Heart left ventricle (tissue), 16 donors: ENCODE data around the gene RNF130. TPM values are rescaled to one million over a fixed set of nuclear protein-coding genes. Genes with fewer than 3 reads are reported as not detected.

ENCODE experiments used
- ATAC-seq, 4 donors: fragments of 200-7000 bp; cut with Tn5 transposase; one replicate each; pipeline ENCODE4 v1.9.1; 2020 to 2022; ENCODE audit warnings: moderate library complexity in 4 of 4, mild to moderate bottlenecking in 3 of 4, moderate number of reproducible peaks in 1 of 4
- DNase-seq, 5 donors: peaks; one replicate each; pipeline ENCODE4 v3.0.0-alpha.2; 2020
- H3K27ac ChIP-seq, 12 donors: fragments of 200-600 bp; sonication (generic) in 4 of 12; one replicate each; pipeline versions ENCODE4 v1.5.0 to v1.8.0; 2016 to 2022; ENCODE audit warnings: mild to moderate bottlenecking in 2 of 12
- H3K27me3 ChIP-seq, 9 donors: fragments of 200-600 bp; sonication (generic) in 2 of 9; one replicate each; pipeline versions ENCODE4 v1.5.1 to v1.8.0; 2016 to 2022; ENCODE audit warnings: mild to moderate bottlenecking in 3 of 9
- H3K36me3 ChIP-seq, 9 donors: fragments of 200-600 bp; sonication (generic) in 2 of 9; one replicate each; pipeline versions ENCODE4 v1.5.0 to v1.8.0; 2018 to 2022; ENCODE audit warnings: mild to moderate bottlenecking in 2 of 9
- H3K4me1 ChIP-seq, 12 donors: fragments of 200-600 bp; sonication (generic) in 4 of 12; one replicate each; pipeline versions ENCODE4 v1.5.0 to v1.8.0; 2016 to 2022; ENCODE audit warnings: mild to moderate bottlenecking in 3 of 12
- H3K4me3 ChIP-seq, 12 donors: fragments of 200-600 bp; sonication (generic) in 4 of 12; one replicate each; pipeline versions ENCODE4 v1.5.0 to v1.8.0; 2017 to 2022; ENCODE audit warnings: mild to moderate bottlenecking in 9 of 12, moderate library complexity in 4 of 12
- H3K9me3 ChIP-seq, 12 donors: fragments of 200-600 bp; sonication (generic) in 4 of 12; one replicate each; pipeline versions ENCODE4 v1.5.0 to v1.8.0; 2016 to 2022; ENCODE audit warnings: mild to moderate bottlenecking in 1 of 12
- CTCF ChIP-seq, 12 donors: fragments of 200-600 bp; sonication (generic) in 4 of 12; IDR thresholded peaks; one replicate each; pipeline versions ENCODE4 v1.5.0 to v1.8.0; 2018 to 2022; ENCODE audit warnings: antibody characterized with exemption in 12 of 12, mild to moderate bottlenecking in 5 of 12
- POLR2A ChIP-seq, 2 donors: fragments of 450-650 bp; IDR thresholded peaks; one replicate each; pipeline ENCODE4 v1.6.1; 2017; ENCODE audit warnings: antibody characterized with exemption in 2 of 2, mild to moderate bottlenecking in 2 of 2, moderate library complexity in 2 of 2
- WGBS, 4 donors: extraction: QIAGEN DNeasy Blood & Tissue Kit in 2 of 4; methylation state at CpG; one replicate each; pipeline versions ENCODE4 v1.1.5 to v1.1.7; 2013 to 2018; 5-methylcytosine and 5-hydroxymethylcytosine counted together
- intact Hi-C, 10 donors: fragments of 100-400 bp; cut with DNase I; formaldehyde crosslinking; loops; one replicate each; pipeline versions ENCODE4 v1.11.1 to v1.14.2; 2022
- polyA plus RNA-seq, 2 donors: library from polyadenylated mRNA; stranded (reverse); fragments of 200-250 nt; gene quantifications; one replicate each; pipeline ENCODE4 v1.2.3, GENCODE V29; 2013
- total RNA-seq, 9 donors: library from RNA; depleted of rRNA in 2 of 9; stranded (reverse); fragments of >200 nt in 2 of 9; fragmentation: NEBNext Ultra II Directional in 3 of 9; extraction: Animal tissue kit (Norgen Biotek cat#: 25700) in 3 of 9; gene quantifications; one replicate each; pipeline versions ENCODE4 v1.1.0 to v1.2.4, GENCODE V29; 2016 to 2023
- donor health status: ischemic (EF 13 %, LVEDD 7.1; RV severe dilation, severe dysfunction).
- donor health status: healthy with polysubstance abuse.
- donor health status: DM: no; HTN: yes; CAD: no.
- donor health status: DM: no; HTN: no; CAD: no.
- donor health status: ischemic (EF 25% LVEDD 6.9; RV normal size, moderate dysfunction).
- donor health status: ischemic (EF 25% LVEDD 5.7; RV mildly dilated, moderate dysfunction).
- donor health status: healthy.
- donor health status: DM: yes; HTN: yes; CAD: no.
- donor health status: ischemic (EF 35%, LVEDD 5.7; RV mildly dilated, moderate dysfunction).
- donor health status: nonischemic (EF 11% LVEDD 7.7; RV severe dilation, severe dysfunction).
- donor health status: DM: yes; HTN: yes; CAD: no.
- donor health status: PGD.
- donor health status: ischemic (EF 29% LVEDD 5.4; RV normal size, mild dysfunction).
- donor health status: nonischemic (EF 23%, LVEDD 6.1; RV moderate dilation, normal function).

Gene RNF130
- total and polyA plus RNA-seq, 11 donors, result 26.3 to 76.2 (median 38.7) TPM

- Histone ChIP-seq H3K36me3 (peaks cover 0 to 70% (median 54%) of the 10 kb centered on the region in 9 donors), H3K27ac (no peak overlapping the region), H3K4me3 (no peak overlapping the region), H3K9me3 (no peaks in the 10 kb centered on the region), H3K4me1 (peaks cover 0 to 5% (median 0%) of the 10 kb centered on the region in 12 donors), H3K27me3 (no peaks in the 10 kb centered on the region)
- TF ChIP-seq POLR2A (IDR thresholded peaks at IDR 0.05) (no peak), CTCF (IDR thresholded peaks at IDR 0.05) (no peak)
- intact Hi-C loops, result no loop called here
- ATAC-seq (no peak), DNase-seq (no peak)
- WGBS, 4 donors, result 69 to 78% (median 75%) methylated on average over 4 of the region's 4 CpGs
Measured at GRCh38 chr5:179978792-179979191, 92.8 kb downstream of the RNF130 start.

GRCh38 chr5:179975713-179976134 lies 95.8 kb downstream of the RNF130 start:
- Histone ChIP-seq H3K4me3 (no peak overlapping the region), H3K36me3 (peaks cover 0 to 72% (median 54%) of the 10 kb centered on the region in 9 donors), H3K9me3 (no peaks in the 10 kb centered on the region), H3K4me1 (peaks cover 0 to 11% (median 0%) of the 10 kb centered on the region in 12 donors), H3K27ac (no peak overlapping the region), H3K27me3 (no peaks in the 10 kb centered on the region)
- TF ChIP-seq CTCF (IDR thresholded peaks at IDR 0.05) (no peak), POLR2A (IDR thresholded peaks at IDR 0.05) (no peak)
- no peak for ATAC-seq
- no peak for DNase-seq
- intact Hi-C loops, result no loop called here
- 92 to 97% (median 94%) methylated on average over 13 of the region's 13 CpGs for WGBS, 4 donors

GRCh38 chr5:179974946-179975712 lies 96.4 kb downstream of the RNF130 start:
- 83 to 89% (median 86%) methylated on average over 25 of the region's 25 CpGs for WGBS, 4 donors
- no peaks in the 10 kb centered on the region for H3K27me3 ChIP-seq
- no peak overlapping the region for H3K27ac ChIP-seq
- H3K9me3 ChIP-seq, result no peaks in the 10 kb centered on the region
- intact Hi-C loops, result no loop called here
- peak in 2 of 5 donors; percentile 29 to 30 for DNase-seq
- peaks cover 0 to 66% (median 50%) of the 10 kb centered on the region in 9 donors for H3K36me3 ChIP-seq
- ATAC-seq, result peak in 3 of 4 donors; percentile 66 to 72 (median 71)
- no peak overlapping the region for H3K4me3 ChIP-seq
- TF ChIP-seq CTCF (IDR thresholded peaks at IDR 0.05) (peak in 11 of 12 donors; percentile 11 to 46 (median 30)), POLR2A (IDR thresholded peaks at IDR 0.05) (no peak)
- H3K4me1 ChIP-seq, result peaks cover 0 to 17% (median 0%) of the 10 kb centered on the region in 12 donors

- Histone ChIP-seq H3K4me1 (peaks cover 0 to 23% (median 0%) of the 10 kb centered on the region in 12 donors), H3K9me3 (no peaks in the 10 kb centered on the region), H3K4me3 (no peak overlapping the region), H3K27ac (no peak overlapping the region), H3K36me3 (peaks cover 0 to 65% (median 50%) of the 10 kb centered on the region in 9 donors), H3K27me3 (no peaks in the 10 kb centered on the region)
- whole genome bisulfite sequencing, 4 donors, result 88 to 94% (median 91%) methylated on average over 37 of the region's 37 CpGs
- TF ChIP-seq CTCF (IDR thresholded peaks at IDR 0.05), result no peak
- no peak for TF ChIP-seq POLR2A (IDR thresholded peaks at IDR 0.05)
- ATAC-seq (peak in 1 of 4 donors; percentile 6), DNase-seq (no peak)
- intact Hi-C loops, result no loop called here
Measured at GRCh38 chr5:179974246-179974945, 97.2 kb downstream of the RNF130 start.
